GM19438 (cell line): Measurements from ENCODE around the gene NHLRC4.
A peak's percentile ranks its signal among the peaks of the same experiment; 100 is the strongest.

Source experiments
- ATAC-seq: cut with Tn5 transposase; IDR thresholded peaks from one replicate; pipeline ENCODE4 v1.9.1; 2021; ENCODE audit warnings: low read depth; ENCODE audit not compliant: unreplicated experiment

Gene NHLRC4

GRCh38 chr16:564690-565418 is 2.0 kb upstream of the NHLRC4 start:
- ATAC-seq: no peak

GRCh38 chr16:565419-566330 is 1.1 kb upstream of the NHLRC4 start:
- ATAC-seq: no peak

- no peak for ATAC-seq
Measured at GRCh38 chr16:567373-568256, 810 bp downstream of the NHLRC4 start.

GRCh38 chr16:568401-569258 is 1.8 kb downstream of the NHLRC4 start:
- ATAC-seq: no peak

GRCh38 chr16:569445-570254 is 2.8 kb downstream of the NHLRC4 start, which contains the start of gene PIGQ:
PIGQ (plus strand) TSS chr16:569968; CDS start chr16:574075, 4,107 bp downstream.
- ATAC-seq: peak; percentile 49

GRCh38 chr16:572865-573650 is 6.3 kb downstream of the NHLRC4 start:
- no peak for ATAC-seq

- ATAC-seq: no peak
Measured at GRCh38 chr16:574021-574760, 7.4 kb downstream of the NHLRC4 start.

- ATAC-seq: no peak
Measured at GRCh38 chr16:575354-576196, 8.8 kb downstream of the NHLRC4 start.

GRCh38 chr16:576197-576822 is 9.5 kb downstream of the NHLRC4 start:
- no peak for ATAC-seq

- ATAC-seq: no peak
Measured at GRCh38 chr16:576823-577201, 10.0 kb downstream of the NHLRC4 start.

GRCh38 chr16:577796-578195 is 11.0 kb downstream of the NHLRC4 start:
- no peak for ATAC-seq

GRCh38 chr16:578232-578869 is 11.5 kb downstream of the NHLRC4 start:
- ATAC-seq: no peak

- no peak for ATAC-seq
Measured at GRCh38 chr16:578870-579405, 12.1 kb downstream of the NHLRC4 start.

- ATAC-seq: no peak
Measured at GRCh38 chr16:580141-580945, 13.5 kb downstream of the NHLRC4 start.
